Eye (tissue), 1 donor: ENCODE results near the gene FCHSD1.

Source experiments
- DNase-seq: peaks from one replicate; pipeline ENCODE4 v3.0.0-alpha.2; 2015

Gene FCHSD1

GRCh38 chr5:141640698-141641097 lies 10.5 kb downstream of the FCHSD1 start:
- no peak for DNase-seq

- DNase-seq, result no peak
These were observed 11.2 kb downstream of the FCHSD1 start for GRCh38 chr5:141640051-141640415.

DNA sequence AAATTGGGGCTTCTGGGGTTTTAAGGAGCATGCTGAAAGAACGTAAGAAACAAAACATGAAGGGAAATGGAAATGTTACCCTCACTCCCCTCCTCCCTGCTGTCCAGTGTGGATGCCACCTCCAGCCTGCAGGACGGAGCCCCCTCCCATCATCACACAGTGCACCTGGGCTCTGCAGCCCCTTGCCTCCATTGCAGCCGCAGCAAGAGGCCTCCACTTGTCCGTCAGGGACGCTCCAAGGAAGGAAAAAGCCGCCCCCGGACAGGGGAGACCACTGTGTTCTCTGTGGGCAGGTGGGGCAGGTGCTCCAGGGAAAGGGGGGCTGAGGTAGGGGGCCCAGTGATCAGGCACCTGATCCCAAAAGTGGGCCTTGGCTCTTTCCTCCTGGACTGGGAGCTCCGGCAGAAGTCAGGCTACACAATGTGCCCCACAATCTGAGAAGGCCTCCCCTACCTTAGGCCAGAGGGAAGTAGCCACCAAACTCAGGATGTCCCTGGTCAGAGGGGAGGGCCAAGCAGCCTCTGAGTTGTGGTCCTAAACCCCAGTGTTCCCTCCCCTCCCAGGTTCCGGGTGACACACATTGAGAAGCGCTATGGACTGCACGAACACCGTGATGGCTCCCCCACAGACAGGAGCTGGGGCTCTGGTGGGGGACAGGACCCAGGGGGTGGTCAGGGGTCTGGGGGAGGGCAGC lies 11.7 kb downstream of the FCHSD1 start:
- no peak for DNase-seq

DNA sequence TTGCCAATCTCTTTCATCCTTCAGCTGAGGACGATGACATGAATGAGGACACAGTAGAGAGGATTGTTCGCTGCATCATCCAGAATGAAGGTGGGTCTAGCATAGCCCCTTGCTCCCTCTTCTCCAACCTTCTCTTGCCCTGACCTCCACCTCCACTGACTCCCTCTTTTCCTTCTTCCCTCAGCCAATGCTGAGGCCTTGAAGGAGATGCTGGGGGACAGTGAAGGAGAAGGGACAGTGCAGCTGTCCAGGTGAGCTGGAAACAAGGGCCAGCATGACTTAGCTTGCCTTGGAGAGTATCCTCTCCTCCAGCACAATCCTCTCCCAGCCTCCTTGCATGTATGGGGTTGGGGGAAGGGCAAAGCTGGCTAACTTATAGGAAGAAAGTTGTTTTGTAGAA lies 12.4 kb downstream of the FCHSD1 start:
- no peak for DNase-seq

DNA sequence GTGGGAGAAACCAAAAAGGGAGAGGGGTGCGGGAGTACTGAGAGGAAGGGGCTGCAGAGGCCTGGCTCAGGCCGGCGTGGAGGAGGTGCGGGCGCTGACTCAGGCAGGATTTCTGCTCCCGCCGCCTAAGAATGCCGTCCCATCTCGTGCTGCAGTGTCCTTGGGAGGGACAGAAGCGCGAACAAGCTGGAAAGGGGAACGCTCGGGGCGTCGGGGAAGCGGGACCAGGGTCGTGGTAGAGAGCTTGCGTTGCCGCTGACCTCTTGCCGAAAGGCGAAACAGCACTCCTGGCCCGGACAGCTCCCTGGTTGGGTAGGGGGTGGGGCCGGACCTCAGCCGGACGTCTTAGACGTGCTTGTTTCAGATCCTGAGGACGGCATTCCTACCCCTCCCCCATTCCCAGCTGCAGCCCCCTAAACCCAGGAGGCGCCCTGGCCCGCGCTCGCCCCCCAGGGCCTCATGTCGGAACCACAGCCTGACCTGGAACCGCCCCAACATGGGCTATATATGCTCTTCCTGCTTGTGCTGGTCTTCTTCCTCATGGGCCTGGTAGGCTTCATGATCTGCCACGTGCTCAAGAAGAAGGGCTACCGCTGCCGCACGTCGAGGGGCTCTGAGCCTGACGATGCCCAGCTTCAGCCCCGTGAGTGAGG lies 13.3 kb downstream of the FCHSD1 start:
- DNase-seq, result peak; percentile 76

GRCh38 chr5:141637123-141637766 lies 14.0 kb downstream of the FCHSD1 start:
- DNase-seq, result peak; percentile 69

GRCh38 chr5:141636413-141637122 lies 14.7 kb downstream of the FCHSD1 start, which contains the start of the genes HDAC3 and RELL2:
HDAC3 (minus strand) TSS chr5:141636849; CDS start chr5:141636790, 59 bp downstream.
RELL2 (plus strand) TSS chr5:141636997; CDS start chr5:141638226, 1,229 bp downstream.
- DNase-seq, result peak; percentile 97

GRCh38 chr5:141636106-141636412 lies 15.2 kb downstream of the FCHSD1 start:
- DNase-seq, result no peak

- DNase-seq, result no peak
These were observed 15.6 kb downstream of the FCHSD1 start for GRCh38 chr5:141635646-141636045.

- no peak for DNase-seq
These were observed 16.5 kb downstream of the FCHSD1 start for GRCh38 chr5:141634720-141635119.

DNA sequence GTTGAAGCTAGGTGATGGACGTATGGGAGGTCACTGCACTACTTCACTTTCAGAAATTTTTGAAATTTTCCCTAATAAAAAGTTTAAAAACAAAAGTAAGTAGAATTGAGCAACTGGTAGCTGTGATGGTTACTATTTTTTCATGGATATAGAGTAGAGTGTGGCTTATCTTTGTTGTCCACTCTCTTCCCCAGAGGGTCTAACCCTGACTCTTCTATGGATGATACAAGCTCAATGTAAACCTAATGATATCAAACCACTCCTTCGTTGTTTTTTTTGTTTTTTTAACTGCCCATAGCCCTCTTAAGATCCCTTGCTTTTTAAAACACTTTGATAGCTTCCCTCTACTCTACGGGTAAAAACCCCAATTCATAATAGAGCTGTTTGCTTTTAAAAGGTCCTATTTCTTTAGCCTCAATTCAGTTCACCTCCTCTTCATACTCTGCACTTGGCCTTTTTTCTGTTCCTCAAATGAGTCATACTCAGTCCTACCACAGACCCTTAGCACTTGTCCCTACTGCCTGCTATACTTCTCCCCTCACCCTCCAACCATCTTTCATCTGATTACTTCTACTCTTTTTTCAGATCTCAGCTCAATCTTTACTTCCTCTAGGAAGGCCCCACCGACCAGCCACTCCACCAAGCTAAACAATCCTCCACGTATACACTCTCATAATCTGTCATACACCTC lies 17.2 kb downstream of the FCHSD1 start:
- no peak for DNase-seq

- DNase-seq, result no peak
These were observed 18.6 kb downstream of the FCHSD1 start for GRCh38 chr5:141632650-141633049.

GRCh38 chr5:141630570-141631140 lies 20.6 kb downstream of the FCHSD1 start:
- no peak for DNase-seq

DNA sequence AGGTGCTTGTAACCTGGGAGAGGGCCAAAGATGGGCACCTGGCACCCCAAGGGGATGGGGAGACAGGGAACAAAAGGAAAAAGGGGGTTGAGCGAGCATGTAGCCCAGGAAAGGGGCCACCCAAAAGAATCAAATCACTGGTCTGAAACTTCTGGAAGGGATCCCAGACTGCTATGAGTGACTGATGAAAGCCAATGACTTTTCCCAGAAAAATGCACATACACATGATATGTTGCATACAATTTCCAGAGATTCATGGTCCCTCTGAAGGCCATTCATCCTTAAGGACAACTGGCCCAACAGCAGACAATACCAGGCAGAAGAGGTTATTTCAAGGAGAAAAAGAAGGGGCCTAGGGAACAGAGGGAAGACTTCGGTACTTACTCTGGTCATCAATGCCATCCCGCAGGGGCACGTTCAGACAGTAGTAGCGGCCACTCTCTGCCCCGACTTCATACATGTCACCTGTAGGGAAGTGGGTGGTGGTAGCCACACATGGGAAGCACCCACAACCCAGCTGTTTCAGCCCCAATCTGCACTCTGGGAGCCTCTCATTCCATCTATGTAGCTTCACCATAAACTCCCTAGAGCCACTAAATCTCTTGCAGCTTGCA lies 22.9 kb downstream of the FCHSD1 start:
- no peak for DNase-seq

DNA sequence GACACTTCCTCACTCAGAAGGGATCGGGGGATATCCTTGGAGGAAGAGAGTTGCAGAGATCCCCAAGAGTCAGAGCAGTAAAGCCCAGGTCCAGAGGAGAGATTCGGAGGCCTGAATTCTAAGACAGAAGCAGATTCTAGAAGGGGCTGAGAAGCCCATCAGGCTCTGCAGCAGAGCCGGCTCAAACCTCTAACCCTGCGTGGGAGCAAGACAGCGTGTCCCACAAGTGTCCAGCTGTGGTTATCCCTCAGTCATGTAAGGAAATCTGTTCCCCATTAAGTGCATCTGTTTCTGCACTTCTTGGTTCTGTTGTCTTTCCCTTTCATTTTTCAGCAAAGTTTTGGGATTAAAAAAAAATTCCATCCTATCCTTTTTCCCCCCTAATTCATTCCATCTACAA lies 27.6 kb downstream of the FCHSD1 start:
- DNase-seq, result no peak

DNA sequence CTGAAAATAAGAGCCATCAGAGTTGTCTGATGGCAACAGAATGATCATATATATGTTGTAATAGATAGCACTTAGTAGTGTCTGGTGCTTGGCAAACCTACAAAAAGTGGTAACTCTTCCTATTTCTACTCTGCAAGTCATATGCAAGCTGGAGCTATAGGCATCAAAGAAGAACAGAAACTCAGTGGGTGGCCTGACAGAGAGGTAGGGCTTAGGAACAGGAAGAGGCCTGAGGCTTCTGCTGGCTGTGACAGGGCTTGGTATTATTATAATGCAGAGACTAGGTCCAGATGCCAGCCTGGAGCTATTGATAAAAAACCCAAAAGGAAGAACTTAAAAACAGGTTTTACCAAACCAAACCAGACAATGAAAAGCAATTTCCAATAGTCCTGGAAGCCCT lies 28.0 kb downstream of the FCHSD1 start:
- no peak for DNase-seq

- DNase-seq, result peak; percentile 98
These were observed 32.2 kb downstream of the FCHSD1 start, which contains the start of gene DIAPH1 for GRCh38 chr5:141618804-141619554. DIAPH1 (minus strand) TSS chr5:141619000; CDS start chr5:141618914, 86 bp downstream.

GRCh38 chr5:141618030-141618803 lies 33.0 kb downstream of the FCHSD1 start:
- DNase-seq, result no peak

DNA sequence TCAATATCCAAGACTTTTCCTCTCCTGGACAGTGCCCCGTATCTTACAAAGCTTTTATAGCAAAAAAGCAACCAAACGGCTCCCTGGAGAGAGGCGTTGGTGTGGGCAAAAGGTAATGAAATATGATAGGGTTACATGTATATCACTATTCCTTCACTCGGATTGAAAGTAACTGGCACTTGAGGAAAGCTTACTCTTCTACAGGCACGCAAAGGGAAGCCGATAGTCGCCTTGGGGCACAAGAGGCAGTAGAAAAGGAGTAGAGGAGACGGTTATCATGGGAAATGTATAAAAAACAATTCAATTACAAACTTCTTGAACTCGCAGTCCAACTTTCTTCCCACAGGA lies 33.6 kb downstream of the FCHSD1 start:
- DNase-seq, result no peak

DNA sequence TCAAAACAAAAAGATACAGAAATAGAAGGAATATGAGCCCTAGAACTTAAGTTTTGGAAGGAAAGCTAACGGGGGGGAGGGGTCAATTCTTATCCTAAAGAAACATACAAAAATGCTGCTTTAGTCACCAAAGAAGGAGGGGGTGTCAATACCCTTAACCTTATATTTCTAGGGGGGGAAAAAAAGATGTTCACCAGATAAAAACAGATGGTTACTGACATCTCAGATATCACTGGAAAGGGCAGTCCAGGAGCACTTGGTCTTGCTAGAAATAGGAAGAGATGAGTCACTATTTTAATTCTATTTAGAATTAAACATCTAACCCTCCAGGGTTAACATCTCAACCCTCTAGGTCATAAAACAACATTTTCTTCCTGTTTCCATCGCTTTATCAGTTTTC lies 34.1 kb downstream of the FCHSD1 start:
- no peak for DNase-seq
